CD4-positive, alpha-beta memory T cell (primary cell): ENCODE measurements around the gene NEAT1. TPM values are rescaled to one million over a fixed set of nuclear protein-coding genes. Genes with fewer than 3 reads are reported as not detected.

Experiments
- CTCF ChIA-PET: fragments of 350-600 bp; sonication (Branson Sonifier 250); formaldehyde crosslinking; loops from one replicate; lab custom pipeline; 2021; ENCODE audit warnings: inconsistent platforms; ENCODE audit not compliant: partially characterized antibody; lab: Charles Lee
- POLR2A ChIA-PET: fragments of 350-600 bp; sonication (Branson Sonifier 250); formaldehyde crosslinking; loops from one replicate; lab custom pipeline; 2021; ENCODE audit not compliant: partially characterized antibody; lab: Charles Lee
- DNase-seq, 5 donors: peaks; one replicate each; pipeline versions ENCODE4 v3.0.0 to v3.0.0-alpha.2; 2020 to 2022; ENCODE audit warnings: mixed read lengths in 1 of 5
- H3K27ac ChIP-seq: one replicate; pipeline ENCODE4 v1.7.0; 2013; ENCODE audit warnings: low read depth, low read length
- H3K27me3 ChIP-seq: 2 replicates; pipeline ENCODE4 v1.7.0; 2013; ENCODE audit warnings: mild to moderate bottlenecking, low read length, moderate library complexity; ENCODE audit not compliant: insufficient read depth
- H3K36me3 ChIP-seq: 2 replicates; pipeline ENCODE4 v1.7.0; 2013; ENCODE audit warnings: mild to moderate bottlenecking, low read length, moderate library complexity; ENCODE audit not compliant: insufficient read depth
- H3K4me1 ChIP-seq: 2 replicates; pipeline ENCODE4 v1.7.0; 2013; ENCODE audit warnings: mild to moderate bottlenecking, low read length, moderate library complexity; ENCODE audit not compliant: insufficient read depth
- H3K4me3 ChIP-seq, 2 donors: one replicate each; pipeline ENCODE4 v1.7.0; 2013; ENCODE audit warnings: low read length in 2 of 2, mild to moderate bottlenecking in 1 of 2
- H3K9me3 ChIP-seq, 2 donors: one replicate each; pipeline ENCODE4 v1.7.0; 2013; ENCODE audit warnings: low read length in 2 of 2, control low read depth in 1 of 2; ENCODE audit not compliant: control insufficient read depth in 1 of 2
- H3K27ac Mint-ChIP-seq, 7 donors: one replicate each; pipeline ENCODE4 v1.8.0; 2020 to 2021; ENCODE audit warnings: mixed read lengths in 7 of 7, mild to moderate bottlenecking in 6 of 7, inconsistent platforms in 3 of 7, moderate library complexity in 3 of 7
- H3K27me3 Mint-ChIP-seq, 2 donors: one replicate each; pipeline ENCODE4 v1.8.0; 2020 to 2021; ENCODE audit warnings: mixed read lengths in 2 of 2
- H3K36me3 Mint-ChIP-seq, 2 donors: one replicate each; pipeline ENCODE4 v1.8.0; 2020 to 2021; ENCODE audit warnings: mixed read lengths in 2 of 2, inconsistent platforms in 1 of 2, mild to moderate bottlenecking in 1 of 2
- H3K4me1 Mint-ChIP-seq, 4 donors: one replicate each; pipeline ENCODE4 v1.8.0; 2020 to 2021; ENCODE audit warnings: mixed read lengths in 4 of 4, mild to moderate bottlenecking in 1 of 4
- H3K4me3 Mint-ChIP-seq, 8 donors: one replicate each; pipeline ENCODE4 v1.8.0; 2020 to 2021; ENCODE audit warnings: mixed read lengths in 8 of 8, mild to moderate bottlenecking in 7 of 8, moderate library complexity in 6 of 8, inconsistent platforms in 3 of 8
- H3K9me3 Mint-ChIP-seq, 8 donors: one replicate each; pipeline ENCODE4 v1.8.0; 2020 to 2021; ENCODE audit warnings: mixed read lengths in 8 of 8, mild to moderate bottlenecking in 5 of 8, inconsistent platforms in 3 of 8, moderate library complexity in 1 of 8
- intact Hi-C: fragments of 100-400 bp; cut with micrococcal nuclease; formaldehyde crosslinking; loops from one replicate; pipeline ENCODE4 v1.15.1; 2023
- polyA plus RNA-seq, 2 donors: library from polyadenylated mRNA; unstranded; fragments of 300-500 nt; fragmentation: Illumina TruSeq; gene quantifications; one replicate each; pipeline ENCODE4 v1.2.3, GENCODE V29; 2021
- total RNA-seq, 2 experiments: library from RNA; stranded (reverse); gene quantifications; one replicate each; pipeline ENCODE4 v1.2.3, GENCODE V29; 2021

NEAT1 gene
- total and polyA plus RNA-seq, 4 experiments from 2014 or later, result 2.3 to 687 (median 344) TPM

GRCh38 chr11:65418431-65418680 lies 4.2 kb upstream of the NEAT1 start:
- H3K4me1 ChIP-seq, result peaks cover 57% of the 10 kb centered on the region
- Mint-ChIP-seq H3K36me3 (peaks cover 10 to 23% of the 10 kb centered on the region in 2 donors), H3K4me3 (peak overlapping the region; percentile 92 to 97 (median 95)), H3K9me3 (peaks cover 0 to 8% (median 1%) of the 10 kb centered on the region in 8 donors), H3K27ac (peak overlapping the region; percentile 93 to 100 (median 97)), H3K4me1 (peaks cover 30 to 72% (median 42%) of the 10 kb centered on the region in 4 donors), H3K27me3 (peaks cover 0 to 4% of the 10 kb centered on the region in 2 donors)
- no peaks in the 10 kb centered on the region for H3K9me3 ChIP-seq
- peak overlapping the region; percentile 98 for H3K27ac ChIP-seq
- intact Hi-C loops, result loop anchor here (5.0 kb wide), 1 partner anchor 51 kb away; no protein-coding TSS in a partner anchor
- DNase-seq, result no peak
- ChIA-PET CTCF (interaction anchor here (1.2 to 12.6 kb wide), 8 partner anchors 11 to 91 kb away, joined by 4 to 192 read pairs (median 30); partner anchors contain the start of gene MALAT1), POLR2A (interaction anchor here (0.6 to 22.2 kb wide), 13 partner anchors 8 to 154 kb away, joined by 3 to 3839 read pairs (median 81); partner anchors contain the start of genes FAM89B, FRMD8, MALAT1 and NEAT1)
- peaks cover 4% of the 10 kb centered on the region for H3K36me3 ChIP-seq
- no peaks in the 10 kb centered on the region for H3K27me3 ChIP-seq
- peak overlapping the region; percentile 86 to 95 for H3K4me3 ChIP-seq

GRCh38 chr11:65418681-65419459 lies 3.7 kb upstream of the NEAT1 start:
- H3K9me3 Mint-ChIP-seq, result peaks cover 0 to 8% (median 1%) of the 10 kb centered on the region in 8 donors
- H3K4me1 Mint-ChIP-seq, result peaks cover 30 to 72% (median 42%) of the 10 kb centered on the region in 4 donors
- peak overlapping the region; percentile 98 for H3K27ac ChIP-seq
- no peaks in the 10 kb centered on the region for H3K9me3 ChIP-seq
- H3K36me3 Mint-ChIP-seq, result peaks cover 15 to 26% of the 10 kb centered on the region in 2 donors
- H3K4me3 Mint-ChIP-seq, result peak overlapping the region; percentile 92 to 97 (median 95)
- H3K36me3 ChIP-seq, result peaks cover 9% of the 10 kb centered on the region
- ChIA-PET CTCF (interaction anchor here (0.8 to 12.6 kb wide), 11 partner anchors 11 to 90 kb away, joined by 3 to 192 read pairs (median 14); partner anchors contain the start of gene MALAT1), POLR2A (interaction anchor here (0.6 to 22.2 kb wide), 22 partner anchors 8 to 674 kb away, joined by 3 to 3839 read pairs (median 5); partner anchors contain the start of genes DPF2, EHBP1L1, FAM89B and FRMD8)
- peaks cover 0 to 4% of the 10 kb centered on the region in 2 donors for H3K27me3 Mint-ChIP-seq
- H3K27ac Mint-ChIP-seq, result peak overlapping the region; percentile 93 to 100 (median 97)
- no peaks in the 10 kb centered on the region for H3K27me3 ChIP-seq
- peak overlapping the region; percentile 86 to 95 for H3K4me3 ChIP-seq
- H3K4me1 ChIP-seq, result peaks cover 57% of the 10 kb centered on the region
- peak; percentile 64 to 87 (median 70) for DNase-seq
- intact Hi-C loops, result loop anchor here (5.0 kb wide), 1 partner anchor 52 kb away; no protein-coding TSS in a partner anchor

- peak overlapping the region; percentile 92 to 97 (median 95) for H3K4me3 Mint-ChIP-seq
- H3K27me3 Mint-ChIP-seq, result peaks cover 0 to 4% of the 10 kb centered on the region in 2 donors
- intact Hi-C loops, result loop anchor here (5.0 kb wide), 1 partner anchor 52 kb away; no protein-coding TSS in a partner anchor
Observed at GRCh38 chr11:65419460-65419771, 3.2 kb upstream of the NEAT1 start.

GRCh38 chr11:65419772-65420481 lies 2.7 kb upstream of the NEAT1 start:
- CTCF ChIA-PET, result interaction anchor here (1.0 to 12.6 kb wide), 10 partner anchors 10 to 102 kb away, joined by 3 to 192 read pairs (median 10); partner anchors contain the start of genes MALAT1 and SLC25A45
- Mint-ChIP-seq H3K36me3 (peaks cover 25 to 35% of the 10 kb centered on the region in 2 donors), H3K4me1 (peaks cover 30 to 81% (median 42%) of the 10 kb centered on the region in 4 donors), H3K27ac (peak overlapping the region; percentile 93 to 100 (median 97)), H3K27me3 (peaks cover 0 to 4% of the 10 kb centered on the region in 2 donors), H3K4me3 (peak overlapping the region; percentile 92 to 97 (median 95)), H3K9me3 (peaks cover 0 to 8% (median 2%) of the 10 kb centered on the region in 8 donors)
- H3K9me3 ChIP-seq, result no peaks in the 10 kb centered on the region
- H3K36me3 ChIP-seq, result peaks cover 12% of the 10 kb centered on the region
- H3K4me3 ChIP-seq, result peak overlapping the region; percentile 86 to 95
- peak overlapping the region; percentile 98 for H3K27ac ChIP-seq
- H3K27me3 ChIP-seq, result no peaks in the 10 kb centered on the region
- DNase-seq, result peak; percentile 54 to 80 (median 63)
- intact Hi-C loops, result loop anchor here (5.0 kb wide), 1 partner anchor 53 kb away; no protein-coding TSS in a partner anchor
- peaks cover 57% of the 10 kb centered on the region for H3K4me1 ChIP-seq
- POLR2A ChIA-PET, result interaction anchor here (0.7 to 22.2 kb wide), 23 partner anchors 7 to 675 kb away, joined by 3 to 3839 read pairs (median 5); partner anchors contain the start of genes DPF2, EHBP1L1, FAM89B and FRMD8

More at GRCh38 chr11:65419460-65419771, 3.2 kb upstream of the NEAT1 start:
- Mint-ChIP-seq H3K4me1 (peaks cover 30 to 75% (median 42%) of the 10 kb centered on the region in 4 donors), H3K9me3 (peaks cover 0 to 8% (median 1%) of the 10 kb centered on the region in 8 donors), H3K27ac (peak overlapping the region; percentile 93 to 100 (median 97)), H3K36me3 (peaks cover 20 to 32% of the 10 kb centered on the region in 2 donors)
- H3K4me3 ChIP-seq, result peak overlapping the region; percentile 86 to 95
- peaks cover 57% of the 10 kb centered on the region for H3K4me1 ChIP-seq
- DNase-seq, result peak in 1 of 5 donors; percentile 55
- H3K27me3 ChIP-seq, result no peaks in the 10 kb centered on the region
- peaks cover 12% of the 10 kb centered on the region for H3K36me3 ChIP-seq
- POLR2A ChIA-PET, result interaction anchor here (0.7 to 22.2 kb wide), 23 partner anchors 7 to 674 kb away, joined by 3 to 3839 read pairs (median 5); partner anchors contain the start of genes DPF2, EHBP1L1, FAM89B and FRMD8
- CTCF ChIA-PET, result interaction anchor here (0.8 to 12.6 kb wide), 11 partner anchors 10 to 102 kb away, joined by 3 to 192 read pairs (median 5); partner anchors contain the start of gene MALAT1
- H3K27ac ChIP-seq, result peak overlapping the region; percentile 98
- no peaks in the 10 kb centered on the region for H3K9me3 ChIP-seq

GRCh38 chr11:65420506-65420905 lies 2.1 kb upstream of the NEAT1 start:
- Mint-ChIP-seq H3K27me3 (peaks cover 0 to 4% of the 10 kb centered on the region in 2 donors), H3K27ac (peak overlapping the region; percentile 93 to 100 (median 97)), H3K4me1 (peaks cover 30 to 86% (median 41%) of the 10 kb centered on the region in 4 donors), H3K4me3 (peak overlapping the region; percentile 92 to 97 (median 95)), H3K9me3 (peaks cover 0 to 10% (median 2%) of the 10 kb centered on the region in 8 donors), H3K36me3 (peaks cover 31 to 40% of the 10 kb centered on the region in 2 donors)
- CTCF ChIA-PET, result interaction anchor here (1.0 to 12.6 kb wide), 9 partner anchors 9 to 101 kb away, joined by 3 to 192 read pairs (median 14); partner anchors contain the start of genes MALAT1 and SLC25A45
- peak in 1 of 5 donors; percentile 25 for DNase-seq
- peak overlapping the region; percentile 50 to 95 for H3K4me3 ChIP-seq
- H3K27ac ChIP-seq, result peak overlapping the region; percentile 98
- peaks cover 15% of the 10 kb centered on the region for H3K36me3 ChIP-seq
- no peaks in the 10 kb centered on the region for H3K9me3 ChIP-seq
- POLR2A ChIA-PET, result interaction anchor here (0.9 to 22.2 kb wide), 17 partner anchors 6 to 675 kb away, joined by 3 to 3839 read pairs (median 19); partner anchors contain the start of genes EHBP1L1, FAM89B, FRMD8 and MALAT1
- intact Hi-C loops, result no loop called here
- peaks cover 57% of the 10 kb centered on the region for H3K4me1 ChIP-seq
- no peaks in the 10 kb centered on the region for H3K27me3 ChIP-seq
